BE2C (cell line): ENCODE data around the gene NINJ2.

Source experiments
- DNase-seq: peaks from one replicate; pipeline ENCODE4 v3.0.0-alpha.2; 2020
- H3K27me3 ChIP-seq: fragments of 250-450 bp; sonication (Bioruptor Pico); 2 replicates; pipeline ENCODE4 v1.5.1; 2020; ENCODE audit warnings: mild to moderate bottlenecking
- H3K36me3 ChIP-seq: fragments of 250-450 bp; sonication (Bioruptor Pico); 2 replicates; pipeline ENCODE4 v1.5.1; 2020; ENCODE audit warnings: mild to moderate bottlenecking
- H3K4me1 ChIP-seq: fragments of 250-450 bp; sonication (Bioruptor Pico); 2 replicates; pipeline ENCODE4 v1.5.1; 2020
- H3K4me3 ChIP-seq: 2 replicates; pipeline ENCODE4 v1.5.1; 2011; ENCODE audit warnings: low read depth, low read length
- H3K9me3 ChIP-seq: fragments of 250-450 bp; sonication (Bioruptor Pico); 2 replicates; pipeline ENCODE4 v1.5.1; 2020
- TF ChIP-seq, protein P1 (sequence below): IDR thresholded peaks from 2 replicates; pipeline ENCODE4 v1.5.1; 2012; ENCODE audit warnings: mild to moderate bottlenecking, low read depth, low read length

Gene NINJ2

DNA sequence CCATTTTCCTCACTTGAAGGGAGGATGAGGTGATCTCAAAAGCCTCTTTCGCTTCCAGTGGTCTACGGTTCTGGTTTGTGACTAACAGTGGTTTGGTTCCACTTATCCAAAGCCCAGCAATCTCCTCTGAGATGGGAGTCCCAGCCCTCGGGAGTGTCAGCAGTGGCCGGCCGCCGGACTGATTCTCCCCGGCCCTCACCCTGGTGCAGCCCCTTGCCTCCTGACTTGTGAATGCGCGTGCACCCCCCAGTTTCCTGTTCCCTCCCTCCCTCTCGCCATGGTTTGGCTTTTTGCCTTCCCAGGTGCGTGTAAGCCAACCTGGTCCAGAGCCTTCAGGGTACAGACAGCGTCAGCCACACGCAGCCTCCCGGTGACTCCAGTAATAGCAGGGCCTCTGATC is 129.0 kb downstream of the NINJ2 start:
- Histone ChIP-seq H3K4me1 (no peaks in the 10 kb centered on the region), H3K36me3 (no peaks in the 10 kb centered on the region), H3K4me3 (no peak overlapping the region), H3K9me3 (no peaks in the 10 kb centered on the region), H3K27me3 (no peaks in the 10 kb centered on the region)
- TF ChIP-seq, protein P1, sequence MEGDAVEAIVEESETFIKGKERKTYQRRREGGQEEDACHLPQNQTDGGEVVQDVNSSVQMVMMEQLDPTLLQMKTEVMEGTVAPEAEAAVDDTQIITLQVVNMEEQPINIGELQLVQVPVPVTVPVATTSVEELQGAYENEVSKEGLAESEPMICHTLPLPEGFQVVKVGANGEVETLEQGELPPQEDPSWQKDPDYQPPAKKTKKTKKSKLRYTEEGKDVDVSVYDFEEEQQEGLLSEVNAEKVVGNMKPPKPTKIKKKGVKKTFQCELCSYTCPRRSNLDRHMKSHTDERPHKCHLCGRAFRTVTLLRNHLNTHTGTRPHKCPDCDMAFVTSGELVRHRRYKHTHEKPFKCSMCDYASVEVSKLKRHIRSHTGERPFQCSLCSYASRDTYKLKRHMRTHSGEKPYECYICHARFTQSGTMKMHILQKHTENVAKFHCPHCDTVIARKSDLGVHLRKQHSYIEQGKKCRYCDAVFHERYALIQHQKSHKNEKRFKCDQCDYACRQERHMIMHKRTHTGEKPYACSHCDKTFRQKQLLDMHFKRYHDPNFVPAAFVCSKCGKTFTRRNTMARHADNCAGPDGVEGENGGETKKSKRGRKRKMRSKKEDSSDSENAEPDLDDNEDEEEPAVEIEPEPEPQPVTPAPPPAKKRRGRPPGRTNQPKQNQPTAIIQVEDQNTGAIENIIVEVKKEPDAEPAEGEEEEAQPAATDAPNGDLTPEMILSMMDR = no peak
- DNase-seq = no peak

DNA sequence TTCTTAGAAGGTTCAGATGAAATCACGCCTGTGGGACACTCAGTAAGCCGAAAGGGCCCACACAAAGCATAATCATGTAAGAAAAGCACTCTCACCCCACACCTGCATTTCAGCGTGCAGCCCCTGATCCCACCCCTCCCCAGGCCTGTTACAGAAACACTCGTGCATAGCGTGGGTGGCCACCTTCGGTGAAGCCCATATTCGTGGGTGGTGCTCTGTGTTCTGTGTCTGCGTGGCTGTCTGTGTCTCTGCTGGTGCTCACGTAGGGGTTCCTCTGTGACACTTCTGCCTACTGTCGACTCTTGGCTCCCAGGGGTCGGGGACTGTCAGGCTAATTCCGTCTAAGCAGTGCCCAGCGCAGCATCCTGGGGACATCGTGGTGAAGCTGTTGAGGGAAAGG is 129.5 kb downstream of the NINJ2 start:
- no peaks in the 10 kb centered on the region for H3K36me3 ChIP-seq
- DNase-seq = no peak
- TF ChIP-seq, protein P1 = no peak
- H3K4me3 ChIP-seq = no peak overlapping the region
- H3K9me3 ChIP-seq = no peaks in the 10 kb centered on the region
- H3K27me3 ChIP-seq = no peaks in the 10 kb centered on the region
- H3K4me1 ChIP-seq = no peaks in the 10 kb centered on the region

DNA sequence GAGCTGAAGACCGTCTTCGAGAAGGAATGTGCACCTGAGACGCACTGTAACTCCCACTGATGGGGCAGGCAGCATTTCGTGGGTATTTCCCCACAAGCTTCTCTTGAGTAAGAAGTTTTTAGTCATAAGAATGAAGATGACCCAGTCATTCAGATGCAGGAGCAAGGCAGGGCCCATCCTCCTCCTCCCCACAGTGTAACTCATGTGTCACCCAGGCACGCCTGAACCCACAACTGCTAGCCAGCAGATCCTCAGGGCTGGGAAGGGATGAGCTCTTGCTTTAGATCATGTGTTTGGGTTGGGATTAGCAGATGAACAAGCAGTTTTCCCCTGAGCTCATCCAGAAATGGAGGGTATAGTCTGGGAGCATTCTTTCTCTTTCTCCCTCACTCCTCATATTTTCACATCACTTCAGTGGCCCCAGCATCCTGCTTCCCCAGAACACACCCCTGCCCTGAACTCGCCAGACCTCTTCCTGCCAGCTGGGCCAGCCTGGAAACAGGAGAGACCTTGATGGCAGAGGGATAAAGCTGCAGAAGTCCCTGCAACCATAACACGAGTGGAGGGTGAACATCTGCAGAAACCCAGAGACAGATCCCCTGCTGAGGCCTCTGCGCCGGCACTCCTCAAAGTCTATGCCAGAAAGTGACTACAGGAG is 130.2 kb downstream of the NINJ2 start:
- no peaks in the 10 kb centered on the region for H3K9me3 ChIP-seq
- TF ChIP-seq, protein P1 = no peak
- no peaks in the 10 kb centered on the region for H3K4me1 ChIP-seq
- H3K36me3 ChIP-seq = no peaks in the 10 kb centered on the region
- no peak overlapping the region for H3K4me3 ChIP-seq
- H3K27me3 ChIP-seq = no peaks in the 10 kb centered on the region
- no peak for DNase-seq

DNA sequence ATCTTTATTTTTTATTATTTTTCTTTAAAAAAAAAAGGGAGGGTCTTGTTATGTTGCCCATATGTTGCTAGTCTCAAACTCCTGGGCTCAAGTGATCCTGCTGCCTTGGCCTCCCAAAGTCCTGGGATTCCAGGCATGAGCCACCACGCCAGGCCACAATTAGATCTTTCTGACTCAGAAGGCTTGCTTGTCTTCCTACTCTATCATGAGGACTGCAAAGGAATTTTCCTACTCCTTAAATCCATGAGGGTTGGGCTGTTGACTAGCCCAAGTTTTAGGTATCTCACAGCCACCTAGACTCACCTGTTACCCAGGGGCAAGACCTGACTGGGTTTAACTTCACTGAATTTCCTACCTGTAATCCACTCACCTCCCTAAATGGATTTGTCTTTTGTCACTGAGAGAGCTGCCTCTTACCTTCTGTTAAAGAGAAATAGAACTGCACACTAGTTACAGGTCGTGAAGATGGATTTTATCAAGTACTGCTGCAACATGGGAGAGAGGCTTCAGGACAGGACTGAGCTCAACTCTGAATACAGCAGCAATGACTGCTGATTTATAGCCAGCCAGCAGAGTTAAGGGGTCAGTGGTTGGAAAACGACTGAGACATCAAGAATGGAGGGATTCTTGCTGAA is 131.2 kb downstream of the NINJ2 start:
- H3K36me3 ChIP-seq = no peaks in the 10 kb centered on the region
- H3K4me1 ChIP-seq = no peaks in the 10 kb centered on the region
- H3K27me3 ChIP-seq = no peaks in the 10 kb centered on the region
- H3K9me3 ChIP-seq = no peaks in the 10 kb centered on the region
- TF ChIP-seq, protein P1 = no peak
- no peak overlapping the region for H3K4me3 ChIP-seq
- no peak for DNase-seq

DNA sequence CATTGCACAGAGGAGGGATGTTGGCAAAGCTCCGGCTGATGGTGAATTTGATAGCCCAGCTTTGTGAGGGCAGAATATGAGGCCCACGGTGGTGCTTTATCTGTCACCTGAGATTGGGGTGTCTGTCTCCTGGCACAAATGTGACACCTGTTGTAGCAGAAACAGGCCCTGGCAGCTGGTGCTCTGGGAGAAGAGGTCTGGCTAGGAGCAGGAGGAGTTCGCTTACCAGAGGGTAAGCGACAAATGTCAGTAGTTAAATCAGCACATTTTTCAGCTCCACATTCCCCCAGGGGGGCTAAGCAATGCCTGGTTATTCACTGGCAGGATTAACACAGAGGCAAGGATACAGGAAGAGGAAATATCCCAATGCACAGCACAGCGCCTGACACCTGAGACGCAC is 132.4 kb downstream of the NINJ2 start:
- TF ChIP-seq, protein P1 = no peak
- Histone ChIP-seq H3K36me3 (no peaks in the 10 kb centered on the region), H3K9me3 (no peaks in the 10 kb centered on the region), H3K4me3 (no peak overlapping the region), H3K27me3 (no peaks in the 10 kb centered on the region), H3K4me1 (no peaks in the 10 kb centered on the region)
- DNase-seq = no peak

DNA sequence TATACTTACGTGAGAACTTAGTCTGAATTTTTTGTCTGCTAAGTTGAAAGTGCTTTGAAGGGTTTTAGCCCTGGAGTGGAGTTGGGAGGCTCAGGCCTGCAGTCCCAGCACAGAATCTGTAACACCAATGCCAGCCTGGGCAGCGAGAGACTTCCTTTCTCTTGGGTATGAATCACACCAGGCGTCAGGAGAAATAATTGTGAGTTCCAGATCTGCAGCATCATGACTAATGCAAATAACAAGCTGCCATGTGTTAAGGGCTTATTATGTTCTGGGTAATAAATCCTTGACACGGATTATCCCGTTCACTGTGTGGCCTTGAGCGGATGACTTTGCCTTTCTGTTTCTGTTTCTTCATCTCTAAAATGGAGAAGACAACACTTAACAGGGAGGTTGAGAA is 132.9 kb downstream of the NINJ2 start:
- no peaks in the 10 kb centered on the region for H3K36me3 ChIP-seq
- TF ChIP-seq, protein P1 = no peak
- H3K4me1 ChIP-seq = no peaks in the 10 kb centered on the region
- H3K27me3 ChIP-seq = no peaks in the 10 kb centered on the region
- DNase-seq = no peak
- H3K4me3 ChIP-seq = no peak overlapping the region
- no peaks in the 10 kb centered on the region for H3K9me3 ChIP-seq
